GM19240 (cell line): Measurements from ENCODE around the gene CACNA2D4.

ENCODE experiments used
- DNase-seq: peaks from one replicate; pipeline ENCODE4 v3.0.0; 2011; ENCODE audit warnings: low spot score; ENCODE audit not compliant: insufficient read length

CACNA2D4 gene

DNA sequence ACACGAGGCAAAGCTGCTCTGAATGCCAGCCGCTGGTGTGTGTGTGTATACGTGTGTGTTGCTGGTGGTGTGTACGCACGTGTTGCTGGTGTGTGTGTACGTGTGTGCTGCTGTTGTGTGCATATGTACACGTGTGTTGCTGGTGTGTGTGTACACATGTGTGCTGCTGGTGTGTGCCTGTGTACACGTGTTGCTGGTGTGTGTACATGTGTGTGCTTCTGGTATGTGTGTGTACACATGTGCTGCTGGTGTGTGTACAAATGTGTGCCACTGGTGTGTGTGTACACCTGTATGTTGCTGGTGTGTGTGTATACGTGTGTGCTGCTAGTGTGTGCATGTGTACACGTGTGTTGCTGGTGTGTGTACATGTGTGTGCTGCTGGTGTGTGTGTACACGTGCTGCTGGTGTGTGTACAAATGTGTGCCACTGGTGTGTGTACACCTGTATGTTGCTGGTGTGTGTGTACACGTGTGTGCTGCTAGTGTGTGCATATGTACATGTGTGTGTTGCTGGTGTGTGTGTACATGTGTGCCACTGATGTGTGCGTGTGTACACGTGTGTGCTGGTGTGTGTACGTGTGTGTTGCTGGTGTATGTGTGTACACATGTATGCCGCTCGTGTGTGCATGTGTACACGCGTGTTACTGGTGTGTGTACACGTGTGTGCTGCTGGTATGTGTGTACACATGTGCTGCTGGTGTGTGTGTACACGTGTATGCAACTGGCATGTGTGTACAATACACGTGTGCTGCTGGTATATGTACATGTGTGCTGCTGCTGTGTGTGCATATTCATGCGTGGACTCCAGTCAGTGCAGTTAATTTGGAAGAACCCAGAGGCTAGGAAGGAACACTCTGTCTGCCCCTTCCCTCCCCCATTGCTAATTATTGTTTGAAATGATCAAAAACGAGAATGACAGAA is 47.2 kb downstream of the CACNA2D4 start:
- DNase-seq: no peak

DNA sequence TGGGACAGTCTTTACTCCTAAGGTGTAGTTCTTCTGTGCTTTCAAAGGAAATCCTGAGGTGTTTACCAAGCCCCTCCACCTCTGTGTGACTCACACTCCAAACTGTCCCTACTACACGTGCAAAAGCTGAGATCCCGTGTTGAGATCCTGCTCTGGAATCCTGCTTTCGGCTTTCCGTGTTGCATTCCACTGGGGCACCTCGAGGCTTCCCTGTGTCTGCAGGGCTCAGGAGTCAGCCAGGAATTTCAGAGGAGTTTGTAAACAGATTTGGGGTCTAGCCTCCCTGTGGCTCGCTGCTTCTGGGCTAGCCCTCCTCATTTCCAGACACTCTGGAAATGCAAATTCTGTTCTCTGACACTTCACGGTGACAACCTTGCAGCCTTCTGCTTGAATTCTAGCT is 48.4 kb downstream of the CACNA2D4 start:
- DNase-seq: no peak

DNA sequence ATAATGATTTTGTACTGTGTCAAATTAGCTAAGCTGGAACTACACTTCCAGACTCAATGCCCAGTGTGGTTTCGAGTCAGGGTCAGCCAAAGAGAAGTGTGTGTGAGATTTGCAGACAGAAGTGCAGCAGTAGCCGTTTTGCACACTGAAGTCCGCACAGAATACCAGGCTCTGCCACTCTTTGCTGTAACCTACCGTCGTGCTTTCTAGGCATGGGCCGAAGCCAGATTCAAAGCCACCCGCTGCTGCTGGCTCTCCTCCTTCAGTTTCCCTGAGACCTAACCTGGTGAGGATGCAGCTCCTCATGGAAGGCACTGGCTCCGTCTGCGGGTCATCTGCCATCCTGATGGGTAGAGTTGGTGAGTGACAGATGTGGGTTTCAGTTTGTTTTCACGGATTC is 49.3 kb downstream of the CACNA2D4 start:
- no peak for DNase-seq

DNA sequence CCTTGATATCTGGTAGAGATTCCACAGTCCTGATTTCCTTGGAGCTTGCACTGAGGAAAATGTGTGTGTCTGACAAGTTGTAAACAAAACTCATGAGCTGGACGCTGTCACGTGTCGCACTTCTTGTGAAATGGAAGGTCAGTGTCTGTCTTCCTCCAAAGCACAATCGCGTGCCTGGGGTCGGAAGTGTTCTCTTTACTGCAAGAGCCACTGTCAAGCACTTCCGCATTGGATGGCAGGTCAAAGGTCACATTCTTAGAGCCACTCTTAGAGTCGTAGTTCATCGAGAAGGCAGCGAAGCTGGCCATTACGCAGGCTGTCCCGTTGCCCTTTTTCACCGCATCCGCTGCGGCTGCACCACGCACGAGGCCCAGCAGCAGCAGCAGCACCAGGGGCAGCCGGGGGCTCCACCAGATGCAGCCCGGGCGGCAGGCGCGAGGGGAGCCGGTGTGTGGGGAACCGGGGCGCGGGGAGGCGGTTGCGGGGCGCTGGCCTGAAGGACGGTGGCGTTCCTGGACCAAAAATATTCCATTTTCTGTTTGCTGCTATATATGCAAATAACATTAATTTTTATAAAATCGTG is 53.1 kb downstream of the CACNA2D4 start:
- no peak for DNase-seq

DNA sequence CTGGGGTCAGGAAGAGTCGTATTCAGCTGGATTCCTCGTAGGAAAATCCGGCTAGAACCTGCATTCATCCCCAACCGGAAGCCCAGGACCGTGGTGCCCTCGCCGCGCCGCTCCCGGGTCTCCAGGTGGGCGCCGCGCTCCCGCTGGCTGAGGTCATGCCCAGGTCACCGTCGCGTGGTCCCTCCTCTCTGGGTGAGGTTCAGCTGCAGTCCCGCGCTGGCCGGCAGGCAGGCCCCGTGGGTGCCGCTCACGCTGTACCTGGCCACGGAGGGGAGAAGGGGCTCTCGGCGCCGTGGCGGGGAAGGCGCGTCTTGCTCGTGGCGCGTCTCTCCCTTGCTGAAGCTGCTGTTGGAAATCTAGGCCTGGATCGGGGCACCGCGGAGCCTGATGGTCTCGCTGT is 53.6 kb downstream of the CACNA2D4 start:
- no peak for DNase-seq

DNA sequence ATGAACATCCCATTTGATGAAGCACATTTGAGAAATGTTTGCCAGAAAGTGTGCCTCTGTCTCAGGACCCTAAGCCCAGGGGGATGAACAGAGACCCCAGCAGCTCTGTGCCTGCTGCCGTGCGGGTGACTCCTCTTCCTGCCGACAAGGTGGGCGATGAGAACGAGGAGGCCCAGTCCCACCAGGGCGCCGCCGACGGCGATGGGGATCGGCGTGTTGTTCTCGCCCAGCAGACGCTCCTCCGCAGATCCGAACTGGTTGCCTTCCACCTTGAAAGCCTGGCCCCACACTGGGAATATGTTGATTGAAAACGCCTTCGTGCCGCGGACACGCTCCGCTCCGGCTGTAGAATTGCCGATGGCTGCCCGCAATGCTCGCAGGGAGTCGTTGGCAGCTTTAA is 54.0 kb downstream of the CACNA2D4 start:
- DNase-seq: no peak

DNA sequence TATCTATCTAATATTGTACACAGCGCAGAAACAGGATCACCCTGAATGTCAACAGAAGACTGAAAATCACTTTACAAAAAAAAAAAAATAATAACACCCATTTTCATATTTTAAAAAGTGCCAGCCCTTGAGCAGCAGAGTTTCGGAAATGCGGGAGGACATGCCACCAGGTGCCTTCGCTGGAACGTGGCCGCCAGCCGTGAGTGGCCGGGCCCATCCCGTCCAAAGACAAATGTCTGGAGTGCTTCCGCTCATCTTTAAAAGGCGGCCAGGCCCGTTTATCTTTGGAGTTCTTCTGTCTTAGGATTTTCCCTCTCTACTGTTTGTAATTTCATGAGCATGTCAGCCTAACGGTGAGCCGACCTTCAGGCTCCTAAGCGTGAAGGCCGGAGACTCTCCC is 54.6 kb downstream of the CACNA2D4 start:
- no peak for DNase-seq

DNA sequence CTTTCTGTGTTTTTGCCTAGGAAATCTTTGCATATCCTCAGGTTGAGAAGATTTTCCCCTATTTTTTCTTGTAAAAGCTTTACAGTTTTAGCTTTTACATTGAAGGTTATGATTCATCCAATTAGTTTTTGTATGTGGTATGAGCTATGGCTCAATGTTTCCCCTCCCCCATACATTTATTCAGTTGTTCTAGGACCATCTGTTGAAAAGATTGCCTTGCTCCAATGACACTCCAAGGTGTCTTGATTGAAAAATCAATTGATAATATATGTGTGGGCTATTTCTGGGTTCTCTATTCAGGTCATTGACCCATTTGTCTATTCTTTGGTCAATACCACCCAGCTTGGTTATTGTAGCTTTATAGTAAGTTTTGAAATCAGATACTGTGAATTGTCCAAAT is 55.5 kb downstream of the CACNA2D4 start:
- DNase-seq: no peak

DNA sequence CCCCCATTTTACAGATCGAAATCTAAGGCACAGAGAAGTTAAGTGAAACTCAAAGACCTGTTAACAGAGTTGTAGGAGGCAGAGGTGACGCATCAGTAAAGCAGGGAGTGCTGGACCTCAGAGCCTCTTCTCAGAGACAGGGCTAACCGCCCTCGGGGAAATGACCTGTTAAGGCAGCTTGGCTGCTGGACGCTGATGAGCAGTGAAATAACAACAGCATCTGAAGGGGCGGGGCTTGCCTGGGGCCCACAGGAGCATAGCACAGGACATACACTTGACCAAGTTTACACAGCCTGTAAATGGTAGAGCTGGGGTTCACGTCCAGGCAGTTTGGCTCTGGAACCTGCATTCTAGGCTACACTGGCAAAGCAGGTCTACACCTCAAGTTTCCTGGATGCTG is 58.8 kb downstream of the CACNA2D4 start:
- DNase-seq: no peak

DNA sequence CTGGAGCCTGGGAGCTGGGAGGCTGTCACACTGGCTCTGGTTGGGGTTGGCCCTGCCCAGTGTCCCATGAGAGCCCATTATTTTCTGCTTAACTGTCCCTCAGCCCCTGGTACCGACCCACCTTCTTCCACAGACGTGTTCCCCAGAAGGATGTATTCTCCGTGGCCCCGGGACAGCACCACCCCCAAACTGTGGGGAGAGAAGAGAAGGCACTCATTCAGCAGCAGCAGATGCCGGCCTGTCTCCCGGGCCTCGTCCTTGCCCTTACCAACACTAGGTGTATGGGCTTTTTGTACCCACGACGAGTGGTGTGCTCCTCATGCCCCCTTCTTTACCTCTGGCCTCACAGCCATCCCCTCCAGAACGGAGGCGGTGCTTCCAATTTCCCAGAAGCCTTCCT is 60.0 kb downstream of the CACNA2D4 start:
- no peak for DNase-seq

DNA sequence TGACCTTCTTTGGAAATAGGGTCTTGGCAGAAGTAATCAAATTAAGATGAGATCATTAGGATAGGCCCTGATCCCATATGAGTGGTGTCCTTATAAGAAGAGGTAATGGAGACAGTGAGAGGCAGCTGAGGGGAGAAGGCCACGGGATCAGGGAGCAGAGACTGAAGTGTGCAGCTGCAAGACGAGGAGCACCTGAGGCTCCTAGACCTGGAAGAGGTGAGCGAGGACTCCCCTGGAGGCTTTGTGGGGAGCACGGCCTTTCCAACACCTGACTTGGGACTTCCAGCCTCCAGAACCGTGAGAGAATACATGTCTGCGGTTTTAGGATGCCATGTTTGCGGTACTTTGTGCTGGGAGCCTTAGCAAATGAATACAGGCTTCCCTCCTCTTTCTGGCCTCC is 60.6 kb downstream of the CACNA2D4 start:
- DNase-seq: no peak

DNA sequence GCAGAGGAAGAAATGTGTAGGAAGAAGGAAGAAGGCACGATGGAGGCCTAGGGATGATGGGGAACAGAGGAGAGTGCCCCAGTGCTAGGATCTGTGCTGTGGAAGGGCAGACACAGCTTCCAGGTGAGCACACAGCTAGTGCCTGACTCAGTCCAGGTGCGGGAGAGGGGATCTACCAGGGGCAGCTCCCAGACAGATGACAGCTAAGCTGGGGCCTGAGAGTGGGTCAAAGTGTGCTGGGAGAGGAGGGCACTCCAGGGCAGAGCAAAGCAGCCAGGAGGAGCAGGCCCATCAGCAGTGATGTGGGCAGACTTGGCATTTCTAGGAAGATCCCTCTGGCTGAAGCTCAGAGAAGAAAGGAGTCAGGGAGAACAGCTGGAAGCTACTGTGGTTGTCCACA is 61.4 kb downstream of the CACNA2D4 start:
- DNase-seq: no peak

DNA sequence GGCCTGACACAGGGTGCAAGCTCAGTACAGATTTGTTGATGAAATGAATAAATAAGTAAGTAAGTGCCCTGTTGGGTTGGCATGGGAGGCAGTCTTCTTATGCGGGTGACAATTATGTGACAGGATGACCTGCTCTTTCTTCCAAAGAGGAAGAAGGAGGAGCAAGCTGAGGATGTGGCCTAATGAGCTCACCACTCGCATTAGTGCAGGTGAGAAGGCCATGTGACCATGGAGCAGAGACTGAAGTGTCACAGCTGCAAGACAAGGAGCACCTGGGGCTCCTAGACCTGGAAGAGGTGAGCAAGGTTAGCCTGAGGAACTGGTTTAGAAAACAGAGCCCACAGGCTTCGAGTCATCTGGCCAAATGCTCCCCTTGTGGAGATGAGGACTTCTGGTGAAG is 63.2 kb downstream of the CACNA2D4 start:
- no peak for DNase-seq

DNA sequence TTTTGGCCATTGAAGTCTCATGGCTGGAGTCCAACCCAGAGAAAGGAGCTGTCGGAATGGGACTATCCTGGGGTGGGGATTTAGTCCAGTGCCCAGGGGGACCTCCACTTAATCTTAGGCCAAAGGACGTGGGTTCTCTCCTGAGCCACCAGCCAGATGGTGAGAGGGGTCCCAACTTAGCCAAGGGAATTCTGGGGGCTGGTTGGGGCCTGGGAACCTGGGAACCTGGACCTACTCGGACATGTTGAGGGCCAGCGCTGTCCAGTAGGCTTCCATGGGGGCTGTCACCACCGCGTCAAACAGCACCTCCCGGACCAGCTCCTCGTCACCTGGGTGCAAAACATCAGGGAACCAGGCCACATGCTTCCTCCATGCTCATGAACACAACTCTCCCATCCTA is 64.7 kb downstream of the CACNA2D4 start:
- no peak for DNase-seq

DNA sequence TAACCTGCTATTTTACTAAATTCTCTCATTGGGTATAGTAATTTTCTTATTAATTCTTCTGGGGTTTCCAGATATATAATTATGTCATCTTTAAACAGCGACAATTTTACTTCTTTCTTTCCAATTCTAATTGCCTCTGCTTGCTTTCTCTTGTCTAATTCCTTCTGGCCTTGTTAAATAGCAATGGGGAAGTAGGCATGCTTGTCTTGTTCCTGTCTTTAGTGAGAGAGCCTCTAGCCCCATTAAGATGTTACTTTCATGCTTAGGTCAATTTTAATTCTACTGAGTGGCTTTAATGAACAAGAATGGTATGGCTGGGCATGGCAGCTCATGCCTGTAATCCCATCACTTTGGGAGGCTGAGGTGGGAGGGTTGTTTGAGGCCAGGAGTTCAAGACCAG is 66.4 kb downstream of the CACNA2D4 start:
- no peak for DNase-seq

DNA sequence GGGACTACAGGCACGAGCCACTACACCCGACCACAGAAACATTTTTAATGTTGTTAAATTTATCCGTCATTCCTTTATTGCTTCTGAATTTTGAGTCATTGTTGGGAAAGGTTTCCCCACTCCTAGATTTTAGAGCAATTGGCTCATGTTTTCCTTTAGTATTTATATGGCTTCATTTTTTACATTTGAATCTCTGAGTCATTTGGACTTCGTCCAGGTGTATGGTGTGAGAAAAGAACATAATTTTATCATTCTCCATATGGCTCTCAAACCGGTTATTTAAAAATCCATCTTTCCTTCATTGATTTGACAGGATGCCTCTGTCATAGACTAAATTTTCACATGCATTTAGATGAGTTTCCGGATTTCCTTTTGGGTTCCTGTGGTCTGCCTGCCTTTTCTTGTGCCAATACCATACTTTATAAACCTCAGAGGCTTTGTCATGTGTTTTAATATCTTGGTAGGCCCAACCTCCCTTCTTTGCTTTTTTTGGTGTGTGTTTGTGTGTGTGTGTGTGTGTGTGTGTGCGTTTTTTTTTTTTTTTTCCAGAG is 67.2 kb downstream of the CACNA2D4 start:
- DNase-seq: no peak

DNA sequence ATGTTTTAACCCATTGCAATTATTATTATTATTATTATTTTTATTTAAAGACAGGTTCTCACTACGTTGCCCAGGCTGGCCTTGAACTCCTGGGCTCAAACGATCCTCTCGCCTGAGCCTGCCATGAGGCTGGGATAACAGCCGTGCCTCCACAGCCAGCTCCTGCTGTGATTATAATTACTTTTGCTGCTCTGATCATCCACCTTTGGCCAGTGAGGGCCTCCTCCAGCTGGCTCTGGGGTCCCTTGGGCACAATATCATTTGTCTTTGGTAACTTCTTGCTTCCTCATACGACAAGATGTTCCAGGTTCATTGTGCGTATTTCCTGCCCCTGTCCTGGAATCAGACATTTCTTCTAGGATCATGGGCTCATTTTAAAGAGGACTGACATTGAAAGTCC is 69.7 kb downstream of the CACNA2D4 start:
- DNase-seq: no peak

DNA sequence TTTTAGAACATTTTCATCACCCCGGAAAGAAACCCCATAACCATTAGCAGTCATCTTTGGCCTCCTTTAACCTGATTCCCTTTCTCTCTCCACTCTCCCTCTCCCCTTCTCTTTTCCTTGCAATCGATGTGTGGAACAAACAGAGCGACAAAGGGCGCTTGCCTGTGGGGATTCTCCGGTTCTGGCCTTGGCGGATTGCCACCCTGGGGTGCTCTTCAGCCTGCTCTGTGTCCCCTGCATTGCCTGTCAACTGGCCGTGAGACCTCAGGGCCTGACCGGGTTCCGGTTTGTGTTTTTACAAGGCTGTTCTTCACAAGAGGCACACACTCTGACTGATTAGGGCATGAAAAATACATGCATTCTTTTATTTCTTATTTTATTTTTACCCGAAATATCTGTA is 70.3 kb downstream of the CACNA2D4 start:
- DNase-seq: no peak

DNA sequence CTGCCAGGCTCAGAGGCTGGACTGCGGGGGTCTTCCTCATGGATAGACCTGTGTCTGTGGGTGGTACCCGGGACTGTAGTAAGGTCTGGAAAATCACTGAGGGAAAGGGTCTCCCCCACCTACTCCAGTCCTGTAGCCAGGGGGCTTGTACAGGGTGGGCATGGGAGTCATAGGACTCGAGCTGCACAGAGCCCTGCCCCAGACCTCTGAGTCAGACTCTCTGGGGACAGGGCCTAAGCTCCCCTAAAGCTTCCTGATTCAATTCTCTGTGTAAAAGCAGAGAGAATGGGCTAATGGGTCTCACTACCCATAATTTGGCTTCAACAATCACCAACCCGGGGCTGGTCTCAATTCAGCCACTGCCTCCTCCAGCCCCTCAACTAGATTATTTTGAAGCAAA is 71.0 kb downstream of the CACNA2D4 start:
- DNase-seq: no peak

DNA sequence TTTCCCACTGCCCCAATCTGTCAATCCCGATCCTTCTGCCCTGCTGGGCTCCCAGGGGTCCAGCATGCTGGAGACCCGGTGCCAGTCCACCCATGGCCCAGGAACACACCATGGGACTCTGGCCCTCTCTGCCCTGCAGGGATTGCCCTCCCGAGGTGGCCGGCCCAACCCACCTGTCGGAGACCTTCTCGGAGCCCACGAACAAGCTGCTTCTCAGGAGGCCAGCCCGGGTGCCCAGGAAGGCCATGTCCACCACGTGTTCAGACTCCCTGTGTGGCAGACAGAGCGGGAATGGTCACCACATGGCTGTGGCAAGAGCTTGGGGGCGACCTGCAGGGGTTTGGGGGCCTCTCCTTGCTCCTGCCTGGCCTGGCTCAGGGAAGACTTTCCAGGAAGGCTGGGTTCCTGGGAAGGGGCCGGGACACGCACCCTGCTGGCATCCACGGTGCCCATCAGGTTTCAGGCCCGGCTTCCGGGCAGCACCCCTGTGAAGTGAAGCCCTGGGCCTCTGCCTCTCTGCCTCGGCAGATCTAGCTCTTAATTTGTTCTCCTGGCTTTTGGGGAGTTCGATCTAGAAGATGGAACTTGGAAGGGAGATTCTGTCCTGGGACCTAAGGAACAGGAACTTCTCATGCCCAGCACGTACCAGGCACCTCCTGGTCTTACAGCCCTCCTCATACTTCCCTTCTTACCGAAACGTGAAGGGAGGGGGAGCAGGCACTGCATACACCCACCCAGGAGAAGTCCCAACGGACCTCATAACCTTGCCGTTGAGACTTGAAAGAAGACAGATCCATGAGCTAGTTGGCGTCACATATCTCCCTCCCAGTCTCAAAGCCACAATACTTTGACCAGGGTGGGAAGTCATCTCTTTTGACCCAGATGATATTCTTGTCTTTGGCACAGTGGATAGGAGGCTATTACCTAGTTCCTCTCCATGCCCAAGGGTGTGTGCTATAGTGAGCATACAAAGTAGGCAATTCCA is 71.7 kb downstream of the CACNA2D4 start:
- no peak for DNase-seq

DNA sequence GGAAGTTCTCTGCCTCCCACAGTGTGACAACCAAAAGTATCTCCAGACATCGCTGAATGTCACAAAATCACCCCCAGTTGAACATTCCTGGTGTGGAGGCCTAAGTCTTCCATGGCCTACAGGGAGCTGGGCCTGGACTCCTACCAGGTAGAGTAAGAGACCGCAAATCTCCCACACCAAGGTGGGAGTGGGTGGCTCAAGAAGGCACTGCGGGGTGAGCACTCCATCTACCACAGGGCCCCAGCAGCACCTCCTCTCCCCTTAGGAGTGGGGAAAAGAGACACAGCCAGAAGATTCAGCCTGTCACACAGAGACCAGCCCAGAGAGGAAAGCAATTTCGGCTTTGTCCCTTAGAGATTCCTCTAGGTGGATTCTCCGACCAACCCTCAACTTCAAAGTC is 72.6 kb downstream of the CACNA2D4 start:
- no peak for DNase-seq

DNA sequence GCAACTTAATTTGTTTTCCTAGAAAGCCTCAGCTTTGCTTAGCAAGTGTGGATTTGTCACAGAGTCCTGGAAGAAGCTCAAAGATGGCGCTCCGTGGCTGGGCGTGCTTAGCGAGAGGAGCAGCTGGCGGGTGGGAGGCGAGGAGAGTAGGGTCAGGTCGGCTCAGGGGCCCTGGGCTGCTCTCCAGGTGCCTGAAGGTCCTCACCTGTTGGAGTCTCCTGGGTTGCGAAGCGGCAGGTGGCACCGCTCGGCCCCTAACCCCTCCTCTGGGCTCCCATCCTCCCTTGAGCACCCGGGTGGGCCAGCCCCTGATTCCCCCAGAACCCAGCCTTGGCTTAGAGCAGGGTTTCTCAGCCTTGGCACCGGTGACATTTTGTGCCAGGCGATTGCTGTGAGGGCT is 73.0 kb downstream of the CACNA2D4 start:
- no peak for DNase-seq
